Esophagus muscularis mucosa (tissue), 4 donors: ENCODE data around the gene TEX55. TPM values are rescaled to one million over a fixed set of nuclear protein-coding genes. Genes with fewer than 3 reads are reported as not detected.
"Not testable (repeated sequence)": the region's sequence is repeated elsewhere in the genome, so short reads cannot be mapped to it uniquely, and the experiment has no call there.

ENCODE experiments used
- DNase-seq: peaks from one replicate; pipeline ENCODE4 v3.0.0-alpha.2; 2017; ENCODE audit errors: extremely low spot score
- H3K27ac ChIP-seq, 4 donors: fragments of 200-600 bp; sonication (generic); replicated peaks in 1 of 4; 1 replicate in 3 of 4; 2 replicates in 1 of 4; pipeline ENCODE4 v1.5.1; 2016 to 2019; ENCODE audit warnings: mild to moderate bottlenecking in 1 of 4
- H3K27me3 ChIP-seq, 4 donors: fragments of 200-600 bp; sonication (generic); one replicate each; pipeline versions ENCODE4 v1.5.1 to v1.6.0; 2016 to 2019
- H3K36me3 ChIP-seq, 4 donors: fragments of 200-600 bp; sonication (generic); one replicate each; pipeline ENCODE4 v1.5.1; 2016 to 2019
- H3K4me1 ChIP-seq, 4 donors: fragments of 200-600 bp; sonication (generic); one replicate each; pipeline ENCODE4 v1.5.1; 2016 to 2019
- H3K4me3 ChIP-seq, 4 donors: fragments of 200-600 bp; sonication (generic); 1 replicate in 2 of 4; 2 replicates in 2 of 4; pipeline ENCODE4 v1.5.1; 2016 to 2019; ENCODE audit warnings: mild to moderate bottlenecking in 4 of 4, moderate library complexity in 1 of 4
- H3K9me3 ChIP-seq, 4 donors: fragments of 200-600 bp; sonication (generic); 1 replicate in 3 of 4; 2 replicates in 1 of 4; pipeline ENCODE4 v1.5.1; 2016 to 2019
- CTCF ChIP-seq, 3 experiments: fragments of 200-600 bp in 2 of 3; fragments of 450-650 bp in 1 of 3; sonication (generic) in 2 of 3; IDR thresholded peaks; one replicate each; pipeline ENCODE4 v1.5.1; 2017 to 2019; ENCODE audit warnings: antibody characterized with exemption in 3 of 3, mild to moderate bottlenecking in 2 of 3, moderate library complexity in 1 of 3
- EP300 ChIP-seq: sonication (generic); formaldehyde crosslinking; IDR thresholded peaks from one replicate; pipeline ENCODE4 v1.6.1; 2017; ENCODE audit warnings: antibody characterized with exemption
- POLR2A ChIP-seq: fragments of 450-650 bp; IDR thresholded peaks from one replicate; pipeline ENCODE4 v1.6.1; 2017; ENCODE audit warnings: antibody characterized with exemption, moderate library complexity, mild to moderate bottlenecking, low read depth
- POLR2AphosphoS5 ChIP-seq, 2 donors: sonication (generic); formaldehyde crosslinking; IDR thresholded peaks; one replicate each; pipeline ENCODE4 v1.6.1; 2017; ENCODE audit warnings: antibody characterized with exemption in 2 of 2
- WGBS: methylation state at CpG from one replicate; pipeline ENCODE4 v1.1.5; 2018; 5-methylcytosine and 5-hydroxymethylcytosine counted together
- intact Hi-C: fragments of 100-400 bp; cut with DNase I; formaldehyde crosslinking; loops from one replicate; pipeline ENCODE4 v1.15.1; 2023
- total RNA-seq, 4 donors: library from RNA; depleted of rRNA; stranded (reverse); fragments of >200 nt; gene quantifications; one replicate each; pipeline versions ENCODE4 v1.1.0 to v1.2.1, GENCODE V29; 2016

TEX55 gene
- total RNA-seq, 4 donors from 2014 or later = not detected

GRCh38 chr3:119104031-119104430 lies 41.9 kb upstream of the TEX55 start:
- Histone ChIP-seq H3K4me1 (no peaks in the 10 kb centered on the region), H3K36me3 (no peaks in the 10 kb centered on the region), H3K9me3 (no peaks in the 10 kb centered on the region), H3K27ac (no peak overlapping the region), H3K27me3 (no peaks in the 10 kb centered on the region), H3K4me3 (no peak overlapping the region)
- intact Hi-C loops = no loop called here
- no peak for DNase-seq
- WGBS = 86% methylated on average over 4 of the region's 4 CpGs
- TF ChIP-seq EP300 (no peak), POLR2AphosphoS5 (IDR thresholded peaks at IDR 0.05) (no peak)

- H3K36me3 ChIP-seq, DNase-seq, H3K27me3 ChIP-seq, H3K4me3 ChIP-seq, H3K27ac ChIP-seq, intact Hi-C loops, H3K4me1 ChIP-seq, H3K9me3 ChIP-seq: not testable (repeated sequence)
- WGBS = 44% methylated on average over 1 of the region's 3 CpGs
Observed at GRCh38 chr3:119118330-119118729, 27.6 kb upstream of the TEX55 start.

GRCh38 chr3:119120480-119120879 lies 25.5 kb upstream of the TEX55 start:
- H3K9me3 ChIP-seq = no peaks in the 10 kb centered on the region
- TF ChIP-seq CTCF (IDR thresholded peaks at IDR 0.05) (no peak), EP300 (no peak), POLR2AphosphoS5 (IDR thresholded peaks at IDR 0.05) (no peak), POLR2A (no peak)
- H3K4me1 ChIP-seq = no peaks in the 10 kb centered on the region
- H3K4me3 ChIP-seq = no peak overlapping the region
- no peak overlapping the region for H3K27ac ChIP-seq
- intact Hi-C loops = no loop called here
- 75% methylated on average over 2 of the region's 2 CpGs for WGBS
- H3K27me3 ChIP-seq = no peaks in the 10 kb centered on the region
- DNase-seq = no peak
- no peaks in the 10 kb centered on the region for H3K36me3 ChIP-seq

GRCh38 chr3:119122350-119122749 lies 23.6 kb upstream of the TEX55 start:
- no peak for TF ChIP-seq EP300
- TF ChIP-seq POLR2AphosphoS5 (IDR thresholded peaks at IDR 0.05) = no peak
- no peak for TF ChIP-seq CTCF (IDR thresholded peaks at IDR 0.05)
- no peak for TF ChIP-seq POLR2A
- no peak for DNase-seq
- Histone ChIP-seq H3K36me3 (no peaks in the 10 kb centered on the region), H3K4me1 (no peaks in the 10 kb centered on the region), H3K27ac (no peak overlapping the region), H3K9me3 (no peaks in the 10 kb centered on the region), H3K27me3 (no peaks in the 10 kb centered on the region), H3K4me3 (no peak overlapping the region)
- intact Hi-C loops = no loop called here
- WGBS = 53% methylated on average over 3 of the region's 3 CpGs

- H3K4me3 ChIP-seq = no peak overlapping the region
- H3K4me1 ChIP-seq = no peaks in the 10 kb centered on the region
- TF ChIP-seq EP300 = no peak
- TF ChIP-seq POLR2A = no peak
- no peak for TF ChIP-seq CTCF (IDR thresholded peaks at IDR 0.05)
- TF ChIP-seq POLR2AphosphoS5 (IDR thresholded peaks at IDR 0.05) = no peak
- DNase-seq = no peak
- WGBS = 94% methylated on average over 10 of the region's 10 CpGs
- H3K36me3 ChIP-seq = no peaks in the 10 kb centered on the region
- H3K27ac ChIP-seq = no peak overlapping the region
- no peaks in the 10 kb centered on the region for H3K9me3 ChIP-seq
- intact Hi-C loops = no loop called here
- no peaks in the 10 kb centered on the region for H3K27me3 ChIP-seq
Observed at GRCh38 chr3:119125342-119125741, 20.6 kb upstream of the TEX55 start.

GRCh38 chr3:119125742-119126504 lies 20.0 kb upstream of the TEX55 start:
- Histone ChIP-seq H3K4me3 (no peak overlapping the region), H3K36me3 (no peaks in the 10 kb centered on the region), H3K27ac (no peak overlapping the region), H3K27me3 (no peaks in the 10 kb centered on the region), H3K9me3 (no peaks in the 10 kb centered on the region), H3K4me1 (no peaks in the 10 kb centered on the region)
- intact Hi-C loops = no loop called here
- TF ChIP-seq CTCF (IDR thresholded peaks at IDR 0.05) (no peak), POLR2AphosphoS5 (IDR thresholded peaks at IDR 0.05) (no peak), EP300 (no peak), POLR2A (no peak)
- DNase-seq = no peak
- WGBS = 78% methylated on average over 6 of the region's 17 CpGs

GRCh38 chr3:119130291-119130690 lies 15.7 kb upstream of the TEX55 start:
- 35% methylated on average over 2 of the region's 7 CpGs for WGBS
- H3K36me3 ChIP-seq, intact Hi-C loops, H3K27me3 ChIP-seq, DNase-seq, H3K9me3 ChIP-seq, H3K27ac ChIP-seq, H3K4me3 ChIP-seq, H3K4me1 ChIP-seq: not testable (repeated sequence)

GRCh38 chr3:119132291-119132690 lies 13.7 kb upstream of the TEX55 start:
- H3K4me1 ChIP-seq, H3K36me3 ChIP-seq, H3K27me3 ChIP-seq, H3K9me3 ChIP-seq, H3K27ac ChIP-seq, DNase-seq, intact Hi-C loops, H3K4me3 ChIP-seq: not testable (repeated sequence)
- WGBS = 97% methylated on average over 4 of the region's 4 CpGs
